NCI-H2171 (cell line): Measurements from ENCODE around the gene TNS4.

Experiments
- DNase-seq: peaks from one replicate; lab custom pipeline; 2025; lab: John Stamatoyannopoulos, UW

The TNS4 gene

GRCh38 chr17:40493697-40494096 is 7.7 kb downstream of the TNS4 start:
- DNase-seq: no peak

DNA sequence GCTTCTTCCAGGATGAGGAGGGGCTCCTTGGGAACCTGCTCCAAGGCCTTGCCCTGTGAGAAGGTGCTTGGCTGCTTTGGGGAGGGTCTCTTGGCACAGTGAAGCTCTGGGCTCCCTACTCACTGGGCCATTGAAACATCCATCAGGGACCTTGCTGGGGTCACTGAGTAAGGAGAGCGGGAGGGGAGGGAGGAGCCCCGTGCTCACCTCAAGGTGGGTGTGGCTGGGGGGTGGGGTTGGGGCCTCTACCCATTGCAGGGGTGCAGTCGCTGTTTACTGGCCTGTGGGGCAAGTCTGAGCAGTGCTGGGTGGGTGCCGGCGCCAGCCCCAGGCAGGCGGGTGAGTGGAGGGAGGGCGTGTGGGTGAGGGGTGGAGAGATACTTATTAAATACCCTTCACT is 9.9 kb downstream of the TNS4 start:
- peak; percentile 54 for DNase-seq

- DNase-seq: no peak
Measured at GRCh38 chr17:40490982-40491381, 10.4 kb downstream of the TNS4 start.

- DNase-seq: peak; percentile 93
Measured at GRCh38 chr17:40490289-40490853, 11.1 kb downstream of the TNS4 start.

DNA sequence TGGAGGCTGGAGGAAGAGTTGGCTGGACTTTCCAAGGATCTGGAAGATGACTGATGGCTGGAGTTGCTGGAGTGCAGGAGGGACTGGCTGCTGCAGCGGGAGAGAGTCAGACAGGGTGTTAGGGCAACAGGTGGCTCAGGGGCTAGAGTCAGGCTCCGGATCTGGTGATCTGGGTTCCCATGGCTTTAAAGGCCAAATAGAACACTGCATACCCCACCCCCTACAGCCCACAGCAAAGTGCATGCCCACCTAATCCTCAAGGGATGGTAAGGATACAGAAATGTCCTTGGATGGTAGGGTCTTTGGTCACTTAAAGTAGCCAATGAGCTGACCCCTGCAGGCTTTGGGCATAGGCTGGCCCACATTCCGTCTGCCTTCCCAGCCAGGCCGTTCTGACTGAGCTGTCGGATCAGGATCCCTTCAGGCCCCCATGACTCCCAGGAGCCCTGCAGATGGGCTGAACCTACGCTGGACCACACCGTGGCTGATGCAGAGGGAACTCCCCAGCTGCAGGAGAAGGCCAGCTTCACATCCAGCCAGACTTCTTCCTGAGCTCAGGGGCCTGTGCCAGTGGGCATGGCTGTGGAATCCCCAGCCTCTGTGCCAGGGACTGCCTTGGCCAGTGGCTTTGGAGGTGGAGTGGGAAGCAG is 13.9 kb downstream of the TNS4 start:
- DNase-seq: no peak

DNA sequence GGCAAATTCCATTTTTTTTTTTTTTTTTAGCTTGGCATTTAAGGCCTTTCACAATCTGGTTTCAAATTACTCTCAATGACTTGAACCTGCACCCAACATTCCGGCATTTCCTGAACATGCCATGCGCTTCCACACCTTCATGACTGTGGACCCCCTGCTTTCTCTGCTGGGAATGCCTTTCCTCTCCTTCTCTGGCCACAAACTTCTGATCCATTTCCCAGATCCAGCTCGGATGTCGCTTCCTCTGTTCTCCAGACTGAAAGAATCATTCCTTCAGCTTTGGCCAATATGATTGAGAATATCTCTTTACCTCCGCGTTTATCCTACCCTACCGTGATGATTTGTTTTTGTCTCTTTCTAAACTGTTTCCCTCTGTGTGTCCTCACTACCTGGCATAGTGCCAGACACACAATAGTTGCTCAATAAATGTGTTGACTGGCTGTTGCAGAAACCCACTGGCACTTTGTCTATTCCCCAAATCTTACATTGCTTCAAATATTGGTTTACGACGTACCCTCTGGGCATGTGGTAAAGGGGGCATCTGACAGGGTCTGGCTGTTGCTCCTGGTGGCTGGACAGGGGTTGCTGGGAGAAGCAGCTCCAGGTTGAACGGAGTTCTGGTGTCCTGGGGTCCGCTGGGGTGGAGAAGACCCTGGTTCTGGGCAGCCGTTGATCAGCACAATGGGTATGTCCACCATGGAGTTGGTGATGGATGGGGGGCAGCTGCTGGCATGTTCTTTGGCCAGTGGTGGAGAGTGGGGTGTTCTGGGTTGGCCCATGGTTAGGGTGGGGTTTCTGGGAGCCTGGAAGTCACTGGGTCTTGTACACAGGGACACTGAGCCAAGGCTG is 14.7 kb downstream of the TNS4 start:
- DNase-seq: no peak

GRCh38 chr17:40485851-40486521 is 15.4 kb downstream of the TNS4 start:
- DNase-seq: no peak

DNA sequence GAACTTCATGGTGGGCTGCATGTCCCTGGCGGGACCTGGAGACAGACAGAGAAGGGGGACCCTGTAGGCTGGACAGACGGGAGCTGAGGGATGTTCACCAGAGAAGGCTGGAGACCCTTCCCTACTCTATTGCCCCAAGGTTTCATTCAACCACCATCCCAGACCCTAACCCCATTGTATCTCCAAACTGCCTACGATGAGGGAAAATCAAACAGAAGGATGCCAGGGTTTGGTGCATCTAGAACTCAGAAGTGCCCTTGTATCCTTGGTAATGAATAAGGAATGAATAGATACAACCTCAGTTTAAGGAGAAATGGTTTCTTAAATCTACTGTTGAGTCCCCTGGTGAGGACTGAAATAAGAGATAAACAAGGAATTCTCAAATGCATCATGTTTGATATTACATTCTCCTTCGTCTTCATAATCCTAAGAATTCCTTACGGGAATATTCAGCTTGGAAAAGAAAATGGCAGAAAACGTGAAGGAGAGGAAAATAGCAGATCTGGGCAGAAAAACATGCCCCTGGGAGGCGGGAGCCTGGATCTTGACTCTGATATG is 16.4 kb downstream of the TNS4 start:
- DNase-seq: no peak

DNA sequence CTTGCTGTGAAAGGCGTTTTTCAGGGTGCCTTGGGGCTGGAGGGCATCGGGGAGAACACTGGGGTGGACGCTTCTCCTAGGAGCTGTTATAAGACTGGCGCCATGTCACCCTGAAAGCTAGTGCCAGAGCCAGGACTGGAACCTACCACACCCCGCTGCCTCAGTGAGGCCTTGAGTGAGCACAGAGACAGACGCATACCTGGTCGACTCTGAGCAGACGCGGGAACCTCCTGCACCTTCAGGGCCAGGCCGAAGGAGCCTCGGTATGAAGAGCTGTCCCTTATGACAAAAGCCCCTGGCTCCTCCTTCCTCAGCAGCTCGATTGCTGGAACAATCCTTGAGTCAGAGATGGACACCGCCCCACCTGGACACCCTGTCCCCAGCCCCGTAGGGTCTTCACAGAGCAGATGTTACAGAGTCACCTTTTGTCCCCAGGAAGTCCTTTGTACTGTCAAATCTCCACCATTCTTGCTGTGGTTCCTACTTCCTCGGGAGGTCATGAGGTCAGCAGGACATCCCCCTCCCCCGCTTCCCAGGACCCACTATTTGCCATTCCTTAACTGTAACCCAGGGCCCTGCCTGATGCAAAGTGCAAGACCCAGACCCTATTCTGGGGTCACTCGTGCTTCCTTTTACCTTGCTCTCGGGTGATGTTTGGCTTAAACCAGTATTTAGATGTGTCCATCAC is 17.0 kb downstream of the TNS4 start:
- DNase-seq: no peak

- no peak for DNase-seq
Measured at GRCh38 chr17:40483679-40484078, 17.7 kb downstream of the TNS4 start.

- no peak for DNase-seq
Measured at GRCh38 chr17:40482722-40483121, 18.7 kb downstream of the TNS4 start.

DNA sequence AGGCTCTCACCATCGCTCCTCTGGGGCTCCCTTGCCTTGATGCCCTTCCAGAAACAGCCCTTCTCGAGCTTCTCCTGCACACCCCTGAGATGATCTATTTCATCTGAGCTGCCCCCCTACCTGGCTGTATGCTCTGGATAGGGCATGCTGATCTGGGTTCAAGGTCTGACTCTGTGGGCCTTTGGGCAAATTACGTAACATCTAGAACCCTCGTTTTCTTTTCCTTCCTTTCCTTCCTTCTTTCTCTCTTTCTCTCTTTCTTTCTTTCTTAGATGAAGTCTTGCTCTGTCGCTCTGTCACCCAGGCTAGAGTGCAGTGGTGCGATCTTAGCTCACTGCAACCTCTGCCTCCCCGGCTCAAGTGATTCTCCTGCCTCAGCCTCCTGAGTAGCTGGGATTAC is 20.3 kb downstream of the TNS4 start:
- DNase-seq: no peak

DNA sequence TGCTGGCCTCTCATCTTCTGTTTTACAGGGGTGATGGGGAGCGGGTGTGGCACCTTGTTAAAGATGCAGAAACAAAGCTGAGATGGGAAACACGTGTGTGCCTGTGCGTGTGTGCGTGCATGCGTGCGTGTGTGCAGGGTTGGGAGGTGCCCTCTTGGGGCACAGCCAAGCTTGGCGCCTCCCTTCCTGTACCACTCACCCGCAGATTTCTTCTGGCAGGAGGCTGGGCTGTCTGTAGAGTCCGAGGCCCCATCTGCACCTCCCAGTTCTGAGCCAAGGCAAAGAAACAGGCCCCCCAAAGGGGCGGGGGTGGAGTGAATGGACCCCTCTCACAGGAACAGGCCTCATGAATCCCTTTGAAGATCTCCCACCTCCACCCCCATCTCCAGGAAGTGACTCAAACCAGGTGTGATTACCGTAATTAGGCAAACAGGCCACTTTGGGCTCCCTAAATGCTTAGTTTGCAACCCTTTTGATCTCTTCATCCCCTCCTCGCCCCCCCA is 20.9 kb downstream of the TNS4 start:
- no peak for DNase-seq

DNA sequence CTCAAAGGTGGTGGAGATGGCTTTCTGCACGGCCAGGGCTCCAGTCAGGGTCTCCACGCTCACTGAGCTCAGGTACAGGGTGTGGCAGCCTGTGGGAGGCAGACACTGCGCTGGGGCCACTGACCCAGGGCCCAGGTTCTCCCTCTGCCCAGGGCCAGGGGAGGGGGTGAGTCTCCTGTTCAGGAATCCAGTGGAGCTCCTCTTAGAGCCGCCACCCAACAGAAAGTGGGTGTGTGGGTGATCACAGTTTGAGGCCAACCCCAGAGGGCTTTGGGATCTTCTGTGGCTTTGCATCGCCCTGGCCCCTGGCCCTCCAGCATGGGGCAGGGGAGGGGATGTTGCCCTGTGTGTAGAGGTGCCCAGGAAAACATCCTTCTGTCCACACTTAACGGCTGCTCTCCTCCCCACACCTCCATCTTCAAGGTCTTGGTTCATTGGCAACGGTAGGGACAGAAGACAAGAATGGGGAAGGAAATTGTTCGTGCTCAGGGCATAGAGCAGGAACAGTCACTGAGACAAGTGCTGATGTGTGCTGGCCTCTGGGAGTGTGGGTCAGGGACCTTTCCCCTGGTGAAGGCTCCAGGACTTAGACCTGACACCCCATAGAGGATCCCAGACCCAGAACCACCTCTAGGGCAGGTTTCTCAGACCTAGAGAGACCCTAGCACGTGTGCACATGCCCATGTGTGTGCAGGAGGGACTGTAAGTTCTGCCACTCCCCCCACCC is 21.5 kb downstream of the TNS4 start:
- no peak for DNase-seq

DNA sequence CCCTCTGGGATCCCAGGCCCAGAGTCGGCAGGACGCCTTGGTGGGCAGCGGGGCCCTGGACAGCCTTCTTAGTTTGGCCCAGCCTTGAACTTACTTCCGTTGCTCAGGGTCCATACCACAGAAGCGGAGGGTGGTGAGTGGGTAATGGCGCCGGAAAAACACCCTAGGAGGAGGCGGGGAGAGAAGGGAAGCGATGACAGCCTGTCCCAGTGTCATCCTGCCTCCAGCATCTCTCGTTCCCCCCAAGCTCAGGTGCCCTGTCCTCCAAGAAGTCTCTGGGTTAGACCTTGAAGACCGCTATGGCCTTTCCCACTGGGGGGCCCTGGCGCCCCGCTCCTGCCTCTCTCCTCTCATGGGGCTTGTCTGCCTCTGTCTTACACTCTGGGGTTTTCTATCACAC is 22.9 kb downstream of the TNS4 start:
- no peak for DNase-seq

DNA sequence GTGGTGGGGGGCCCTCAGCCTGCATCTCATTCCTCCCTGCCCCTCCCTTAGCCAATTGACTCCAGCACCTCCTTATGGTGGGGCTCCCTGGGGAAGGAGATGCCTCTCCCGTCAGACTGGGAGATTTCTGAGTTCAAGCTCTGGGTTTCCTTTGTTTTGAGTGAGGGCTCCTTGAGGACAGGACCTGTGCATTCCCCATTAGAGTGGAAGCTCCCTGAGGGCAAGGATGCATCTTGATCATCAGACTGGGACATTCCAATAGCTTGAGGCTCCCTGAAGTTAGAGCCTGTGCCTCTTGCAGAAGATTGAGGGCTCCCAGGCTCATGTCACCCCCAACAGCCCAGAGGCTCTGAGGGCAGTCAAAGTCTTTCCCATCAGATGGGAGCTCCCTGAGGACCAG is 23.6 kb downstream of the TNS4 start:
- no peak for DNase-seq

DNA sequence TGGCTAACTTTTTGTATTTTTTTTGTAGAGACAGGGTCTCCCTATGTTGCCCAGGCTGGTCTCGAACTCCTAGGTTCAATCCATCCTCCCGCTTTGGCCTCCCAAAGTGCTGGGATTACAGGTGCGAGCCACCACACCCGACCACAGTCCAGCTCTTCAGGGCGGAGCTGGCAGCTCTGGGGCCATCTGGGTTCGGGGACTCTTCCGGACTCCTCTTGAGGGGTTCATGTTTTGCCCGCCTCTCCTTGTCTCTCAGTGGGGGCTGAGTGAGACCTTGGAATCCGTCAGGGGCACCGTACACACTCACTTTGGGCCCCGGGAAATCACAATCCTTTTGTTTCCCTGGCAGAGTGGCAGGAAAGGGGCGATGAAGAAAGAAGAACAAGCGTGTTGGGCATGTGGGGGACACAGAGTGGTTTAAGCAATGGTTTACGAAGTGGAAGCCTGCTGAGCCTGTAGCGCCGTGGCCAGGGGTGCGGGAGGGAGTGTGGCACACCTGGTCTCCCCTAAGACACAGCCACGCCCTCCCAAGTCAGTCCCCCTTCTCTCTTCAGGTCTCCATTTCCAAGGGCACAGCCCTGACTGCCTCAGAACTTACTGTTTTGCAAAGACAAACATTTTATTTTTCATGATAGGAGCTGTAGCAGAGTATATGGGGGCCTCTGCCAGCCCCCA is 26.1 kb downstream of the TNS4 start:
- no peak for DNase-seq

- DNase-seq: no peak
Measured at GRCh38 chr17:40474419-40475002, 26.9 kb downstream of the TNS4 start.

GRCh38 chr17:40473573-40474365 is 27.7 kb downstream of the TNS4 start:
- DNase-seq: no peak
